Adrenal gland (tissue), 12 donors: ENCODE measurements around the gene NUDT9. TPM values are rescaled to one million over a fixed set of nuclear protein-coding genes. Genes with fewer than 3 reads are reported as not detected.
"Not testable (repeated sequence)": the region's sequence is repeated elsewhere in the genome, so short reads cannot be mapped to it uniquely, and the experiment has no call there.

Experiments
- DNase-seq, 7 donors: peaks; one replicate each; pipeline ENCODE4 v3.0.0-alpha.2; 2019 to 2020
- H3K27ac ChIP-seq, 5 donors: fragments of 200-600 bp; sonication (generic) in 4 of 5; 1 replicate in 3 of 5; 2 replicates in 2 of 5; pipeline versions ENCODE4 v1.5.1 to v1.8.0; 2016 to 2020; ENCODE audit warnings: mild to moderate bottlenecking in 1 of 5
- H3K27me3 ChIP-seq: fragments of 200-600 bp; 2 replicates; pipeline ENCODE4 v1.8.0; 2021
- H3K36me3 ChIP-seq, 2 donors: fragments of 200-600 bp; replicated peaks in 1 of 2; 1 replicate in 1 of 2; 2 replicates in 1 of 2; pipeline versions ENCODE4 v1.5.1 to v1.8.0; 2018 to 2022
- H3K4me1 ChIP-seq, 2 donors: fragments of 200-600 bp; replicated peaks in 1 of 2; 1 replicate in 1 of 2; 2 replicates in 1 of 2; pipeline versions ENCODE4 v1.5.1 to v1.8.0; 2018 to 2021
- H3K4me3 ChIP-seq, 4 donors: fragments of 200-600 bp; sonication (generic) in 3 of 4; one replicate each; pipeline ENCODE4 v1.5.1; 2016 to 2018
- H3K9me3 ChIP-seq, 3 donors: fragments of 200-600 bp; sonication (generic) in 1 of 3; replicated peaks in 1 of 3; 1 replicate in 2 of 3; 2 replicates in 1 of 3; pipeline versions ENCODE4 v1.5.1 to v1.8.0; 2016 to 2021
- CTCF ChIP-seq, 6 experiments: fragments of 450-650 bp in 4 of 6; fragments of 200-600 bp in 2 of 6; sonication (generic) in 1 of 6; IDR thresholded peaks; 1 replicate in 5 of 6; 2 replicates in 1 of 6; pipeline versions ENCODE4 v1.5.1 to v1.8.0; 2016 to 2021; ENCODE audit warnings: antibody characterized with exemption in 6 of 6, mild to moderate bottlenecking in 2 of 6, moderate library complexity in 1 of 6
- POLR2A ChIP-seq, 2 donors: fragments of 450-650 bp; IDR thresholded peaks; one replicate each; pipeline ENCODE4 v1.6.1; 2017; ENCODE audit warnings: antibody characterized with exemption in 2 of 2, mild to moderate bottlenecking in 2 of 2, moderate library complexity in 1 of 2
- WGBS, 4 donors: extraction: QIAGEN DNeasy Blood & Tissue Kit in 2 of 4; methylation state at CpG; one replicate each; pipeline versions ENCODE4 v1.1.5 to v1.1.7; 2013 to 2017; 5-methylcytosine and 5-hydroxymethylcytosine counted together
- intact Hi-C, 2 donors: fragments of 100-400 bp; cut with DNase I; formaldehyde crosslinking; loops; one replicate each; pipeline versions ENCODE4 v1.14.1 to v1.15.0; 2022 to 2023
- polyA plus RNA-seq, 3 donors: library from polyadenylated mRNA; stranded (reverse); fragments of 200-250 nt in 2 of 3; fragments of 350-450 nt in 1 of 3; fragmentation: Illumina TruSeq in 1 of 3; extraction: RNeasy Lipid Tissue Mini Kit (QIAGEN cat#74804) in 1 of 3; gene quantifications; one replicate each; pipeline ENCODE4 v1.2.3, GENCODE V29; 2013 to 2014
- total RNA-seq, 9 donors: library from RNA; depleted of rRNA in 4 of 9; stranded (reverse); fragments of >200 nt in 4 of 9; fragments of 120-200 nt in 1 of 9; fragmentation: NEBNext Ultra II Directional in 1 of 9; extraction: Animal tissue kit (Norgen Biotek cat#: 25700) in 1 of 9; gene quantifications; one replicate each; pipeline versions ENCODE4 v1.1.0 to v1.2.4, GENCODE V29; 2013 to 2023
- donor health status: healthy with polysubstance abuse.
- donor health status: Bipolar disorder and iron deficiency.
- donor health status: DM: yes; HTN: yes; CAD: no.
- donor health status: DM: no; HTN: no; CAD: no.
- donor health status: DM: no; HTN: no; CAD: no.
- donor health status: DM: yes; HTN: yes; CAD: no.

Gene NUDT9
- total and polyA plus RNA-seq, 12 donors, result 16.9 to 95.2 (median 48.4) TPM

GRCh38 chr4:87469390-87469789 lies 47.0 kb downstream of the NUDT9 start:
- Histone ChIP-seq H3K27ac (peak overlapping the region in 1 of 5 donors; percentile 48), H3K27me3 (no peaks in the 10 kb centered on the region), H3K4me1 (peaks cover 0 to 4% of the 10 kb centered on the region in 2 donors), H3K4me3 (no peak overlapping the region), H3K36me3 (no peaks in the 10 kb centered on the region), H3K9me3 (no peaks in the 10 kb centered on the region)
- intact Hi-C loops, result loop anchor here (10.0 kb wide), 2 partner anchors 95 to 195 kb away; no protein-coding TSS in a partner anchor
- no peak for TF ChIP-seq CTCF (IDR thresholded peaks at IDR 0.05)
- peak in 1 of 2 donors; percentile 23 for TF ChIP-seq POLR2A (IDR thresholded peaks at IDR 0.05)
- peak in 5 of 7 donors; percentile 32 to 61 (median 48) for DNase-seq
- 46 to 60% (median 49%) methylated on average over 6 of the region's 6 CpGs for WGBS, 4 donors

GRCh38 chr4:87476934-87477333 lies 54.6 kb downstream of the NUDT9 start:
- Histone ChIP-seq H3K27me3 (no peaks in the 10 kb centered on the region), H3K9me3 (no peaks in the 10 kb centered on the region), H3K4me1 (no peaks in the 10 kb centered on the region), H3K36me3 (peaks cover 0 to 4% of the 10 kb centered on the region in 2 donors), H3K4me3 (no peak overlapping the region), H3K27ac (no peak overlapping the region)
- intact Hi-C loops, result no loop called here
- DNase-seq, result no peak
- TF ChIP-seq CTCF (IDR thresholded peaks at IDR 0.05) (no peak), POLR2A (IDR thresholded peaks at IDR 0.05) (no peak)
- WGBS, 4 donors, result 74 to 99% (median 95%) methylated on average over 3 of the region's 3 CpGs

GRCh38 chr4:87478732-87479250 lies 56.4 kb downstream of the NUDT9 start:
- H3K4me1 ChIP-seq, result no peaks in the 10 kb centered on the region

GRCh38 chr4:87481377-87481776 lies 59.0 kb downstream of the NUDT9 start:
- no peak for TF ChIP-seq CTCF (IDR thresholded peaks at IDR 0.05)
- no peak for TF ChIP-seq POLR2A (IDR thresholded peaks at IDR 0.05)
- Histone ChIP-seq H3K27me3 (no peaks in the 10 kb centered on the region), H3K27ac (no peak overlapping the region), H3K36me3 (peaks cover 0 to 4% of the 10 kb centered on the region in 2 donors), H3K9me3 (no peaks in the 10 kb centered on the region), H3K4me1 (no peaks in the 10 kb centered on the region), H3K4me3 (no peak overlapping the region)
- intact Hi-C loops, result no loop called here
- no peak for DNase-seq

More at GRCh38 chr4:87478732-87479250, 56.4 kb downstream of the NUDT9 start:
- Histone ChIP-seq H3K9me3 (no peaks in the 10 kb centered on the region), H3K4me3 (no peak overlapping the region), H3K27ac (no peak overlapping the region), H3K27me3 (no peaks in the 10 kb centered on the region), H3K36me3 (peaks cover 0 to 4% of the 10 kb centered on the region in 2 donors)
- 72 to 91% (median 80%) methylated on average over 1 of the region's 1 CpG for WGBS, 4 donors
- no peak for TF ChIP-seq CTCF (IDR thresholded peaks at IDR 0.05)
- TF ChIP-seq POLR2A (IDR thresholded peaks at IDR 0.05), result no peak
- intact Hi-C loops, result no loop called here
- no peak for DNase-seq

GRCh38 chr4:87483247-87483646 lies 60.9 kb downstream of the NUDT9 start:
- H3K9me3 ChIP-seq, H3K27me3 ChIP-seq, H3K27ac ChIP-seq, H3K4me3 ChIP-seq, DNase-seq, intact Hi-C loops, H3K36me3 ChIP-seq, H3K4me1 ChIP-seq: not testable (repeated sequence)

- H3K9me3 ChIP-seq, H3K27ac ChIP-seq, DNase-seq, intact Hi-C loops, H3K36me3 ChIP-seq, H3K27me3 ChIP-seq, H3K4me3 ChIP-seq: not testable (repeated sequence)
- 37 to 93% (median 81%) methylated on average over 2 to 4 of the region's 4 CpGs for WGBS, 4 donors
- peaks cover 7 to 17% of the 10 kb centered on the region in 2 donors for H3K4me1 ChIP-seq
These were observed 66.3 kb downstream of the NUDT9 start for GRCh38 chr4:87488666-87489065.
